ENCODE measurements around the gene VIPAS39.

The VIPAS39 gene

GRCh38 chr14:77378701-77379100 is 78.7 kb downstream of the VIPAS39 start:
- POLR2A ChIA-PET = interaction anchor here (0.6 kb wide), 1 partner anchor 1206 kb away, joined by 10 read pairs; no protein-coding TSS in a partner anchor
- CTCF ChIA-PET = no interaction called here

GRCh38 chr14:77377502-77377844 is 79.9 kb downstream of the VIPAS39 start:
- peaks cover 14% of the 10 kb centered on the region for H3K4me1 ChIP-seq (ENCODE audit: control insufficient read depth, insufficient read depth, low read length)
- TF ChIP-seq ZNF214 (tag by site-specific recombination; IDR thresholded peaks at IDR 0.05; ENCODE audit: borderline replicate concordance) (no peak), ZNF513 (tag by site-specific recombination; IDR thresholded peaks at IDR 0.05) (0 out of 2 replicates have a peak, but pooled peaks have one; percentile 21), ZNF596 (tag by site-specific recombination; IDR thresholded peaks at IDR 0.05) (no peak), ZNF624 (tag by site-specific recombination; IDR thresholded peaks at IDR 0.05) (no peak), SETDB1 (IDR thresholded peaks at IDR 0.05; ENCODE audit: insufficient read length, low read length) (no peak), ZNF658 (tag by site-specific recombination; IDR thresholded peaks at IDR 0.05) (no peak), ZNF132 (tag by site-specific recombination; IDR thresholded peaks at IDR 0.05; ENCODE audit: borderline replicate concordance) (no peak), PRDM10 (tag by site-specific recombination; IDR thresholded peaks at IDR 0.05) (peak; percentile 58; the same call in 1 of the 2 replicates), ZNF629 (tag by site-specific recombination; IDR thresholded peaks at IDR 0.05) (no peak), GLIS2 (tag by site-specific recombination; IDR thresholded peaks at IDR 0.05) (no peak), ZNF768 (tag by site-specific recombination; IDR thresholded peaks at IDR 0.05) (no peak), ZNF335 (tag by site-specific recombination; conservative IDR thresholded peaks at IDR 0.05) (0 out of 2 replicates have a peak, but pooled peaks have one; percentile 17), ZNF155 (tag by site-specific recombination; IDR thresholded peaks at IDR 0.05) (no peak), ZNF76 (tag by site-specific recombination; IDR thresholded peaks at IDR 0.05; ENCODE audit: borderline replicate concordance, low read depth) (no peak)
- TF ChIP-seq, protein P1, sequence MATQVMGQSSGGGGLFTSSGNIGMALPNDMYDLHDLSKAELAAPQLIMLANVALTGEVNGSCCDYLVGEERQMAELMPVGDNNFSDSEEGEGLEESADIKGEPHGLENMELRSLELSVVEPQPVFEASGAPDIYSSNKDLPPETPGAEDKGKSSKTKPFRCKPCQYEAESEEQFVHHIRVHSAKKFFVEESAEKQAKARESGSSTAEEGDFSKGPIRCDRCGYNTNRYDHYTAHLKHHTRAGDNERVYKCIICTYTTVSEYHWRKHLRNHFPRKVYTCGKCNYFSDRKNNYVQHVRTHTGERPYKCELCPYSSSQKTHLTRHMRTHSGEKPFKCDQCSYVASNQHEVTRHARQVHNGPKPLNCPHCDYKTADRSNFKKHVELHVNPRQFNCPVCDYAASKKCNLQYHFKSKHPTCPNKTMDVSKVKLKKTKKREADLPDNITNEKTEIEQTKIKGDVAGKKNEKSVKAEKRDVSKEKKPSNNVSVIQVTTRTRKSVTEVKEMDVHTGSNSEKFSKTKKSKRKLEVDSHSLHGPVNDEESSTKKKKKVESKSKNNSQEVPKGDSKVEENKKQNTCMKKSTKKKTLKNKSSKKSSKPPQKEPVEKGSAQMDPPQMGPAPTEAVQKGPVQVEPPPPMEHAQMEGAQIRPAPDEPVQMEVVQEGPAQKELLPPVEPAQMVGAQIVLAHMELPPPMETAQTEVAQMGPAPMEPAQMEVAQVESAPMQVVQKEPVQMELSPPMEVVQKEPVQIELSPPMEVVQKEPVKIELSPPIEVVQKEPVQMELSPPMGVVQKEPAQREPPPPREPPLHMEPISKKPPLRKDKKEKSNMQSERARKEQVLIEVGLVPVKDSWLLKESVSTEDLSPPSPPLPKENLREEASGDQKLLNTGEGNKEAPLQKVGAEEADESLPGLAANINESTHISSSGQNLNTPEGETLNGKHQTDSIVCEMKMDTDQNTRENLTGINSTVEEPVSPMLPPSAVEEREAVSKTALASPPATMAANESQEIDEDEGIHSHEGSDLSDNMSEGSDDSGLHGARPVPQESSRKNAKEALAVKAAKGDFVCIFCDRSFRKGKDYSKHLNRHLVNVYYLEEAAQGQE (tag by site-specific recombination; IDR thresholded peaks at IDR 0.05) = no peak
- H3K36me3 ChIP-seq (ENCODE audit: control insufficient read depth in 2 of 2, insufficient read depth in 1 of 2, low read length in 2 of 2) = no peaks in the 10 kb centered on the region
- H3K9me3 ChIP-seq (ENCODE audit: control insufficient read depth, insufficient read depth, low read depth, low read length) = no peaks in the 10 kb centered on the region
- ChIA-PET CTCF (interaction anchor here (0.7 to 1.4 kb wide), 7 partner anchors 22 to 82 kb away, joined by 3 to 7 read pairs (median 4); partner anchors contain the start of genes GSTZ1 and POMT2), POLR2A (interaction anchor here (0.6 to 1.8 kb wide), 13 partner anchors 13 to 524 kb away, joined by 3 to 11 read pairs (median 4); partner anchors contain the start of genes AHSA1, GSTZ1, POMT2 and ZDHHC22)
- H3K27ac ChIP-seq (ENCODE audit: extremely low read depth, low read depth, low read length) = no peak overlapping the region; the same call in 1 of the 2 replicates
- H3K4me3 ChIP-seq (ENCODE audit: low read depth, low read length) = peak overlapping the region; percentile 85

More at GRCh38 chr14:77378701-77379100, 78.7 kb downstream of the VIPAS39 start:
- no peak overlapping the region for H3K27ac ChIP-seq (ENCODE audit: extremely low read depth, low read depth, low read length)
- H3K4me1 ChIP-seq (ENCODE audit: control insufficient read depth, insufficient read depth, low read length) = peaks cover 16% of the 10 kb centered on the region
- TF ChIP-seq ZBTB8A (tag by site-specific recombination; IDR thresholded peaks at IDR 0.05) = no peak
- no peak for TF ChIP-seq ZNF596 (tag by site-specific recombination; IDR thresholded peaks at IDR 0.05)
- no peak for TF ChIP-seq ZNF585B (tag by site-specific recombination; IDR thresholded peaks at IDR 0.05)
- no peak for TF ChIP-seq AEBP2 (tag by site-specific recombination; IDR thresholded peaks at IDR 0.05; ENCODE audit: borderline replicate concordance)
- TF ChIP-seq ZSCAN16 (tag by site-specific recombination; IDR thresholded peaks at IDR 0.05) = no peak
- TF ChIP-seq PRDM6 (tag by site-specific recombination; IDR thresholded peaks at IDR 0.05) = no peak
- TF ChIP-seq ZNF555 (tag by site-specific recombination; conservative IDR thresholded peaks at IDR 0.05) = no peak
- TF ChIP-seq SCRT2 (tag by site-specific recombination; IDR thresholded peaks at IDR 0.05) = no peak
- TF ChIP-seq ZNF335 (tag by site-specific recombination; conservative IDR thresholded peaks at IDR 0.05) = no peak
- H3K36me3 ChIP-seq (ENCODE audit: control insufficient read depth in 2 of 2, insufficient read depth in 1 of 2, low read length in 2 of 2) = no peaks in the 10 kb centered on the region
- no peaks in the 10 kb centered on the region for H3K9me3 ChIP-seq (ENCODE audit: control insufficient read depth, insufficient read depth, low read depth, low read length)
- no peak overlapping the region for H3K4me3 ChIP-seq (ENCODE audit: low read depth, low read length)

All from HEK293 (cell line).